ENCODE data around the gene CCDC149. TPM values are rescaled to one million over a fixed set of nuclear protein-coding genes. Genes with fewer than 3 reads are reported as not detected.

The CCDC149 gene
- total and polyA plus RNA-seq, 2 of the 13 experiments (the other 11 are each of a cell fraction or from before 2014, with no cell fraction given): 0.44 to 0.95 TPM

DNA sequence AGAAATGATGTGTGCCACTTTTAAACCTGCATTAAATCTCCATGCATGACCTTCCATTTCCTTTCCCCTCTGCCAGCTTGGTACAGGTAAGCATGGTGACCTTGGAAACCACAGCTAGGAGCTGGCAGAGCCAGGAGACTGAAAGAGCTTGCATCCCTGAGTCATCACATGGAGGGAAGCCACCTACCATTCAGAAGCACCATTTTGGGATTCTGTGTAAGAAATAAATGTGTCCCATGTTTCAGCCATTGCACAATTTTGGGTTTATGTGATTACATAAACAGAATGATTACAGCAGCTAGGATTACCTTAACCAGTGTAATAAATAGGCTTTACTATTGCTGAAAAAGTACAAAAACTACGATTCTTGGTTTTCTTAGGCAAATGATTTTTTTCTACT, 17.3 kb upstream of the CCDC149 start:
- H3K27me3 ChIP-seq (ENCODE audit: control insufficient read depth in 1 of 2, insufficient read depth in 2 of 2, low read length in 2 of 2): peaks cover 1 to 10% of the 10 kb centered on the region in 2 experiments; a peak in 2 of 5 replicates
- in situ Hi-C loops (cut with HindIII; ENCODE audit: extremely low pct_ligation_motif_present, low pct_unique_long_range_greater_than_20kb): no loop called here
- no peak overlapping the region for H3K9ac ChIP-seq (ENCODE audit: insufficient read depth, low read depth, low read length)
- H3K4me1 ChIP-seq (ENCODE audit: insufficient read depth, low read length): no peaks in the 10 kb centered on the region
- no peaks in the 10 kb centered on the region for H3K79me2 ChIP-seq (ENCODE audit: insufficient read depth, low read length)
- H3K36me3 ChIP-seq (replicated peaks in 1 of 2; ENCODE audit: control insufficient read depth in 1 of 2, insufficient read depth in 2 of 2, low read length in 2 of 2): no peaks in the 10 kb centered on the region
- H3K4me2 ChIP-seq (ENCODE audit: low read depth, low read length): no peak overlapping the region
- WGBS (ENCODE audit: low lambda C conversion rate): 0% methylated on average over 1 of the region's 1 CpG
- H4K20me1 ChIP-seq (ENCODE audit: insufficient read depth, low read length): no peaks in the 10 kb centered on the region
- no peak overlapping the region for H3K4me3 ChIP-seq (replicated peaks in 1 of 3; ENCODE audit: insufficient read depth in 1 of 3, low read depth in 2 of 3, low read length in 3 of 3)
- TF ChIP-seq ZNF12 (CRISPR knock-in tag; IDR thresholded peaks at IDR 0.05): no peak
- TF ChIP-seq MEF2D (CRISPR knock-in tag; IDR thresholded peaks at IDR 0.05): no peak
- TF ChIP-seq DPF2 (CRISPR knock-in tag; IDR thresholded peaks at IDR 0.05; ENCODE audit: borderline replicate concordance, low read depth): no peak
- TF ChIP-seq SAP130 (CRISPR knock-in tag; IDR thresholded peaks at IDR 0.05; ENCODE audit: low read depth): no peak
- TF ChIP-seq MXD4 (CRISPR knock-in tag; IDR thresholded peaks at IDR 0.05): no peak
- ATAC-seq: no peak
- ChIA-PET POLR2A (no interaction called here), CTCF (ENCODE audit: low intra/inter-chr PET ratio, low total read pairs) (no interaction called here)
- BruUV-seq (replicated peaks): no TSS peak
- no peak overlapping the region for H3K27ac ChIP-seq (ENCODE audit: extremely low read length, insufficient read depth, low read length)
- DNase-seq (ENCODE audit: low spot score): no peak
- H2AFZ ChIP-seq (ENCODE audit: low read length): no peak overlapping the region
- FAIRE-seq: no peak
- intact Hi-C loops (cut with micrococcal nuclease; ENCODE audit: unreplicated experiment): no loop called here
- peaks cover 15% of the 10 kb centered on the region; the same call in 1 of the 2 replicates for H3K9me3 ChIP-seq (ENCODE audit: low read length)

GRCh38 chr4:24928708-24929107, 15.9 kb upstream of the CCDC149 start:
- no peak overlapping the region for H3K9ac ChIP-seq (ENCODE audit: insufficient read depth, low read depth, low read length)
- CTCF ChIA-PET (ENCODE audit: low intra/inter-chr PET ratio, low total read pairs): no interaction called here
- H3K27ac ChIP-seq (ENCODE audit: extremely low read length, insufficient read depth, low read length): no peak overlapping the region
- DNase-seq (ENCODE audit: low spot score) (no peak), FAIRE-seq (no peak), ATAC-seq (no peak)
- no peak overlapping the region for H3K4me2 ChIP-seq (ENCODE audit: low read depth, low read length)
- peaks cover 2% of the 10 kb centered on the region; the same call in 1 of the 2 replicates for H3K9me3 ChIP-seq (ENCODE audit: low read length)
- intact Hi-C loops (cut with micrococcal nuclease; ENCODE audit: unreplicated experiment): no loop called here
- H4K20me1 ChIP-seq (ENCODE audit: insufficient read depth, low read length): no peaks in the 10 kb centered on the region
- H2AFZ ChIP-seq (ENCODE audit: low read length): no peak overlapping the region
- in situ Hi-C loops (cut with HindIII; ENCODE audit: extremely low pct_ligation_motif_present, low pct_unique_long_range_greater_than_20kb): no loop called here
- TF ChIP-seq SIN3A (IDR thresholded peaks at IDR 0.05; ENCODE audit: borderline replicate concordance, low read depth, low read length) (no peak), NCOA2 (CRISPR knock-in tag; IDR thresholded peaks at IDR 0.05) (no peak), CHCHD3 (CRISPR knock-in tag; IDR thresholded peaks at IDR 0.05) (no peak), HMGXB4 (CRISPR knock-in tag; IDR thresholded peaks at IDR 0.05; ENCODE audit: borderline replicate concordance in 1 of 2, low read depth in 1 of 2) (no peak), BRD4 (CRISPR knock-in tag; IDR thresholded peaks at IDR 0.05) (no peak), ZNF264 (CRISPR knock-in tag; IDR thresholded peaks at IDR 0.05) (no peak), ZSCAN30 (CRISPR knock-in tag; IDR thresholded peaks at IDR 0.05) (no peak), IRF9 (CRISPR knock-in tag; IDR thresholded peaks at IDR 0.05; ENCODE audit: borderline replicate concordance) (no peak), HDAC2 (CRISPR knock-in tag; IDR thresholded peaks at IDR 0.05) (no peak)
- TF ChIP-seq, protein P1, sequence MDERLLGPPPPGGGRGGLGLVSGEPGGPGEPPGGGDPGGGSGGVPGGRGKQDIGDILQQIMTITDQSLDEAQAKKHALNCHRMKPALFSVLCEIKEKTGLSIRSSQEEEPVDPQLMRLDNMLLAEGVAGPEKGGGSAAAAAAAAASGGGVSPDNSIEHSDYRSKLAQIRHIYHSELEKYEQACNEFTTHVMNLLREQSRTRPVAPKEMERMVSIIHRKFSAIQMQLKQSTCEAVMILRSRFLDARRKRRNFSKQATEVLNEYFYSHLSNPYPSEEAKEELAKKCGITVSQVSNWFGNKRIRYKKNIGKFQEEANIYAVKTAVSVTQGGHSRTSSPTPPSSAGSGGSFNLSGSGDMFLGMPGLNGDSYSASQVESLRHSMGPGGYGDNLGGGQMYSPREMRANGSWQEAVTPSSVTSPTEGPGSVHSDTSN (CRISPR knock-in tag; IDR thresholded peaks at IDR 0.05): no peak
- WGBS (ENCODE audit: low lambda C conversion rate): 30% methylated on average over 2 of the region's 2 CpGs
- no peaks in the 10 kb centered on the region for H3K36me3 ChIP-seq (replicated peaks in 1 of 2; ENCODE audit: control insufficient read depth in 1 of 2, insufficient read depth in 2 of 2, low read length in 2 of 2)
- H3K4me1 ChIP-seq (ENCODE audit: insufficient read depth, low read length): no peaks in the 10 kb centered on the region
- no peaks in the 10 kb centered on the region for H3K79me2 ChIP-seq (ENCODE audit: insufficient read depth, low read length)
- BruUV-seq (replicated peaks): no TSS peak
- POLR2A ChIA-PET: no interaction called here
- H3K27me3 ChIP-seq (ENCODE audit: control insufficient read depth in 1 of 2, insufficient read depth in 2 of 2, low read length in 2 of 2): peaks cover 1 to 10% of the 10 kb centered on the region in 2 experiments; a peak in 2 of 5 replicates
- H3K4me3 ChIP-seq (replicated peaks in 1 of 3; ENCODE audit: insufficient read depth in 1 of 3, low read depth in 2 of 3, low read length in 3 of 3): no peak overlapping the region

Measured in HepG2 (cell line).